Neuronal stem cell (in vitro differentiated cells): Measurements from ENCODE around the gene UTY.

Source experiments
- DNase-seq: peaks from one replicate; pipeline ENCODE4 v3.0.0-alpha.2; 2013; ENCODE audit warnings: low spot score
- H2AFZ ChIP-seq: one replicate; pipeline ENCODE4 v1.6.1; 2013; ENCODE audit warnings: mild to moderate bottlenecking, low read length, inconsistent platforms
- H2AK5ac ChIP-seq: 2 replicates; pipeline ENCODE4 v1.6.1; 2013; ENCODE audit warnings: low read depth, mild to moderate bottlenecking, inconsistent platforms, low read length, moderate library complexity, mixed read lengths
- H2BK120ac ChIP-seq: 2 replicates; pipeline ENCODE4 v1.6.1; 2013; ENCODE audit warnings: low read depth, mild to moderate bottlenecking, inconsistent platforms, low read length, moderate library complexity, mixed read lengths
- H2BK12ac ChIP-seq: one replicate; pipeline ENCODE4 v1.6.1; 2013; ENCODE audit warnings: low read length, inconsistent platforms
- H2BK15ac ChIP-seq: 2 replicates; pipeline ENCODE4 v1.6.1; 2013; ENCODE audit warnings: mild to moderate bottlenecking, low read length, inconsistent platforms, mixed read lengths
- H2BK5ac ChIP-seq: one replicate; pipeline ENCODE4 v1.6.1; 2013; ENCODE audit warnings: inconsistent platforms, mild to moderate bottlenecking, low read length, moderate library complexity
- H3K14ac ChIP-seq: one replicate; pipeline ENCODE4 v1.6.1; 2013; ENCODE audit warnings: low read length, inconsistent platforms
- H3K18ac ChIP-seq: 2 replicates; pipeline ENCODE4 v1.6.1; 2013; ENCODE audit warnings: low read length, inconsistent platforms
- H3K23ac ChIP-seq: 2 replicates; pipeline ENCODE4 v1.6.1; 2013; ENCODE audit warnings: low read depth, mild to moderate bottlenecking, mixed read lengths, low read length, inconsistent platforms; ENCODE audit not compliant: poor library complexity
- H3K27ac ChIP-seq: replicated peaks from 3 replicates; pipeline ENCODE4 v1.5.1; 2013; ENCODE audit warnings: low read length, inconsistent platforms
- H3K27me3 ChIP-seq, 3 experiments: 2 replicates each; pipeline ENCODE4 v1.6.1; 2013; ENCODE audit warnings: low read length in 3 of 3, mild to moderate bottlenecking in 2 of 3, inconsistent platforms in 1 of 3, low read depth in 1 of 3, mixed read lengths in 1 of 3, moderate library complexity in 1 of 3; ENCODE audit not compliant: control insufficient read depth in 3 of 3, insufficient read depth in 3 of 3
- H3K36me3 ChIP-seq, 2 donors: replicated peaks in 1 of 2; 2 replicates each; pipeline ENCODE4 v1.6.1; 2013; ENCODE audit warnings: low read length in 2 of 2; ENCODE audit not compliant: control insufficient read depth in 2 of 2, insufficient read depth in 2 of 2
- H3K4ac ChIP-seq: 2 replicates; pipeline ENCODE4 v1.6.1; 2013; ENCODE audit warnings: inconsistent platforms, mild to moderate bottlenecking, low read length, moderate library complexity
- H3K4me1 ChIP-seq, 2 donors: 1 replicate in 1 of 2; 2 replicates in 1 of 2; pipeline ENCODE4 v1.6.1; 2013; ENCODE audit warnings: low read length in 2 of 2, low read depth in 1 of 2; ENCODE audit not compliant: control insufficient read depth in 2 of 2, insufficient read depth in 1 of 2
- H3K4me2 ChIP-seq: one replicate; pipeline ENCODE4 v1.6.1; 2013; ENCODE audit warnings: mild to moderate bottlenecking, low read length, inconsistent platforms; ENCODE audit not compliant: insufficient read depth, poor library complexity, severe bottlenecking
- H3K4me3 ChIP-seq, 2 donors: 2 replicates each; pipeline ENCODE4 v1.5.1; 2013; ENCODE audit warnings: low read length in 2 of 2, mild to moderate bottlenecking in 2 of 2, inconsistent platforms in 1 of 2, moderate library complexity in 1 of 2
- H3K79me1 ChIP-seq: one replicate; pipeline ENCODE4 v1.6.1; 2013; ENCODE audit warnings: low read depth, mild to moderate bottlenecking, inconsistent platforms, low read length, moderate library complexity
- H3K9ac ChIP-seq: one replicate; pipeline ENCODE4 v1.6.1; 2013; ENCODE audit warnings: mild to moderate bottlenecking, low read depth, low read length, inconsistent platforms; ENCODE audit not compliant: poor library complexity
- H3K9me3 ChIP-seq, 2 donors: replicated peaks in 1 of 2; 2 replicates each; pipeline versions ENCODE3 to v1.6.1; 2013; ENCODE audit warnings: low read length in 2 of 2, mild to moderate bottlenecking in 2 of 2, inconsistent platforms in 1 of 2, low read depth in 1 of 2, mixed read lengths in 1 of 2, moderate library complexity in 1 of 2; ENCODE audit not compliant: control insufficient read depth in 2 of 2, insufficient read depth in 1 of 2
- H4K8ac ChIP-seq: one replicate; pipeline ENCODE4 v1.6.1; 2013; ENCODE audit warnings: low read depth, mild to moderate bottlenecking, inconsistent platforms, low read length, moderate library complexity
- H4K91ac ChIP-seq: one replicate; pipeline ENCODE4 v1.6.1; 2013; ENCODE audit warnings: low read length, low read depth, mild to moderate bottlenecking, inconsistent platforms; ENCODE audit not compliant: poor library complexity
- WGBS, 2 donors: extraction: QIAGEN DNeasy Blood & Tissue Kit; methylation state at CpG; one replicate each; pipeline ENCODE4 v1.1.7; 2013; ENCODE audit warnings: missing lambda C conversion rate in 2 of 2, mixed read lengths in 1 of 2; ENCODE audit not compliant: insufficient read length in 2 of 2, insufficient replicate concordance in 1 of 2; ENCODE audit errors: extremely low coverage in 2 of 2; 5-methylcytosine and 5-hydroxymethylcytosine counted together

The UTY gene

GRCh38 chrY:13361656-13362636, 117.9 kb downstream of the UTY start:
- Histone ChIP-seq H2AFZ (no peak overlapping the region), H3K4me3 (no peak overlapping the region), H2AK5ac (no peak overlapping the region), H3K4me1 (no peaks in the 10 kb centered on the region), H3K4me2 (no peak overlapping the region), H3K23ac (no peak overlapping the region), H2BK12ac (no peak overlapping the region), H3K36me3 (no peaks in the 10 kb centered on the region), H3K27ac (no peak overlapping the region), H3K79me1 (no peaks in the 10 kb centered on the region), H2BK5ac (no peak overlapping the region), H4K8ac (no peak overlapping the region), H3K14ac (no peak overlapping the region), H3K4ac (no peak overlapping the region), H2BK120ac (no peak overlapping the region), H4K91ac (no peak overlapping the region), H3K9ac (no peak overlapping the region), H3K27me3 (no peaks in the 10 kb centered on the region), H3K18ac (no peak overlapping the region), H2BK15ac (no peak overlapping the region), H3K9me3 (no peaks in the 10 kb centered on the region)
- DNase-seq: no peak
- no CpG with 5 or more reads among the region's 2 CpGs for WGBS, 2 donors

GRCh38 chrY:13351443-13351842, 128.4 kb downstream of the UTY start:
- H2AFZ ChIP-seq: no peak overlapping the region
- no peak overlapping the region for H4K8ac ChIP-seq
- no peak overlapping the region for H3K14ac ChIP-seq
- no peak overlapping the region for H3K23ac ChIP-seq
- H3K27me3 ChIP-seq: no peaks in the 10 kb centered on the region
- no peaks in the 10 kb centered on the region for H3K4me1 ChIP-seq
- H3K9ac ChIP-seq: no peak overlapping the region
- H2BK120ac ChIP-seq: no peak overlapping the region
- H2BK5ac ChIP-seq: no peak overlapping the region
- H3K27ac ChIP-seq: no peak overlapping the region
- no peaks in the 10 kb centered on the region for H3K79me1 ChIP-seq
- WGBS, 2 donors: no CpG with 5 or more reads among the region's 4 CpGs
- no peak overlapping the region for H3K4me2 ChIP-seq
- no peak overlapping the region for H3K4me3 ChIP-seq
- H3K9me3 ChIP-seq: no peaks in the 10 kb centered on the region
- H2BK15ac ChIP-seq: no peak overlapping the region
- no peak overlapping the region for H3K18ac ChIP-seq
- DNase-seq: no peak
- no peak overlapping the region for H4K91ac ChIP-seq
- peaks cover 0 to 5% of the 10 kb centered on the region in 2 donors for H3K36me3 ChIP-seq
- H2AK5ac ChIP-seq: no peak overlapping the region
- no peak overlapping the region for H2BK12ac ChIP-seq
- H3K4ac ChIP-seq: no peak overlapping the region

- Histone ChIP-seq H3K36me3 (no peaks in the 10 kb centered on the region), H3K79me1 (no peaks in the 10 kb centered on the region), H3K9ac (no peak overlapping the region), H4K8ac (no peak overlapping the region), H3K27me3 (no peaks in the 10 kb centered on the region), H3K4me3 (no peak overlapping the region), H3K4ac (no peak overlapping the region), H3K27ac (no peak overlapping the region), H2AK5ac (no peak overlapping the region), H3K14ac (no peak overlapping the region), H2AFZ (no peak overlapping the region), H4K91ac (no peak overlapping the region), H2BK12ac (no peak overlapping the region), H3K4me2 (no peak overlapping the region), H3K18ac (no peak overlapping the region), H2BK120ac (no peak overlapping the region), H2BK15ac (no peak overlapping the region), H3K4me1 (no peaks in the 10 kb centered on the region), H3K9me3 (no peaks in the 10 kb centered on the region), H3K23ac (no peak overlapping the region), H2BK5ac (no peak overlapping the region)
- WGBS, 2 donors: no CpG with 5 or more reads among the region's 5 CpGs
- no peak for DNase-seq
These were observed 132.7 kb downstream of the UTY start for GRCh38 chrY:13347106-13347505.

GRCh38 chrY:13345549-13345948, 134.3 kb downstream of the UTY start:
- H3K79me1 ChIP-seq: no peaks in the 10 kb centered on the region
- H4K8ac ChIP-seq: no peak overlapping the region
- H2BK12ac ChIP-seq: no peak overlapping the region
- H3K4me3 ChIP-seq: no peak overlapping the region
- H2AFZ ChIP-seq: no peak overlapping the region
- no peak overlapping the region for H2BK120ac ChIP-seq
- no peak overlapping the region for H3K23ac ChIP-seq
- no peak overlapping the region for H2AK5ac ChIP-seq
- no peaks in the 10 kb centered on the region for H3K36me3 ChIP-seq
- DNase-seq: no peak
- H3K9ac ChIP-seq: no peak overlapping the region
- H3K9me3 ChIP-seq: no peaks in the 10 kb centered on the region
- H3K4ac ChIP-seq: no peak overlapping the region
- no CpG with 5 or more reads among the region's 3 CpGs for WGBS, 2 donors
- H3K4me1 ChIP-seq: no peaks in the 10 kb centered on the region
- no peak overlapping the region for H4K91ac ChIP-seq
- H3K18ac ChIP-seq: no peak overlapping the region
- H2BK15ac ChIP-seq: no peak overlapping the region
- no peak overlapping the region for H3K14ac ChIP-seq
- no peak overlapping the region for H2BK5ac ChIP-seq
- H3K27me3 ChIP-seq: no peaks in the 10 kb centered on the region
- no peak overlapping the region for H3K27ac ChIP-seq
- no peak overlapping the region for H3K4me2 ChIP-seq
